AML-193 (cell line): ENCODE measurements around the gene SHPK.

Experiments used
- DNase-seq, 2 experiments: peaks; one replicate each; lab custom pipeline; 2025; lab: John Stamatoyannopoulos, UW

SHPK gene

DNA sequence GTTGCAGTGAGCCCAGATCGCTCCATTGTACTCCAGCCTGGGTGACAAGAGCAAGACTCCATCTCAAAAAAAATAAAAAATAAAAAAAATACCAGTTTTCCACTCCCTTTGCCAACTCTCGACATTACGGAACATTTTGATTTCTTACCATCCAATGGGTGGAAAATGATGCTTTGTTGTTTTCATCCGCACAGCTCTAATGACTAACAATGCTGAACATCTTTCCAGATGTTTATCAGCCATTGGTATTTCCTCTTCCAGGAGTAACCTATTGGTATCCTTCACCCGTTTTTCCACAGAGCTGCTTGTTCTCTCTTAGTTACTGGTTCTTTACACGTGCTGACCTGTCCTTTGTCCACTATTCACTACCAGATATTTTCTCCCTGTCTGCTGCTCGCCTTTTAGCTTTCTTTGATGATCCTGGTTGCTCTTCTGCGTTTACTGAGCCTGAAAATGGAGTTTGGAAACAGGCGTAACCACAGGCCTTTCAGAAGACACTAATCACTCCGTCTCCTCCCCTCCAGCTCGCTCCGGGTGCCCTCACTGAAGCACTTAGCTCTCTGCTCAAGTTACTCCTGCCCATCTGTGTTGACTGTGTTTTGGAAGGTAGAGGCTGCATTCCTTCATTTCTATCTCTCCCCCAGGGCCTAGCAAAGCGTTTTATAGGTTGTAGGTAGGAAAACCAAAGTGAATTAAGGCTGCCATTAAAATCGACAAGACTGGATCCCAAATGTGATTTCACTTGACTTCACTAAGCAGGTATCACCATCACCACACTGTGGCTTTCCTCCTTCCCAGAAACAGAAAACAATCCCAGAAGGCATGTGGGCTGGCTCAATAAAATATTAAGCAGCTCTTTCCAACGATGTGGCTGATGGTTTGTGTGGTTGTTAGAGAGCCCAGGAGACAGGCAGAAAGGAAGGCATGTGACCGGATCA lies 8.9 kb downstream of the SHPK start:
- DNase-seq: no peak

DNA sequence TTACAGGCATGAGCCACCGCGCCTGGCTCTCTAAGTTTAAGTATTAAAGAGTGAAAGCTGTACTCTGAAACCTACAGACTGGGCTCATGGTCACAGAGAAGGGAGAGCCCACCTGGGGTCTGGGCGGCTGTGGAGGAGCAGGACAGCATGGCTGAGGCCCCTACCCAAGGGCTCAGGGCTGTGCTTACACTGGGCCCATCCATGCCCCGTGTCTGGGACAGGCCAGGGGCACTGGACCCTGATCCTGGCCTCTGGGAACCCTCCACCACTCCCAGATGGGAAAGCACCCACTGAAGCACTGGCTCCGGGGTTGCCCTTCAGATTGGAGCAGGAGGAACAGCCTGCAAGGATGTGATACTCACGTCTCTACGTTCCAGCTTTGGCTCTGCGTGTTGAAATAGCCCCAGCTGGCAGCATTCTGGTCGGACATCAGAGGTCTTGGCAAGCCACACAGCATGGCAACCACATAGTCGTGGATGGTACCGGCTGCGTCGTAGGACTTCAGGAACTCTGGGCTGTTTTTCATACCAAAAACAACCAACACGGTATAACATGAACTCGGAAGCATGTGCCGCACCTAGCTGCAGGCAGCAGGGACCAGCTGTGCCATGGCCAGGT lies 13.0 kb downstream of the SHPK start:
- no peak for DNase-seq

GRCh38 chr17:3621146-3621720 lies 14.8 kb downstream of the SHPK start:
- DNase-seq: no peak

DNA sequence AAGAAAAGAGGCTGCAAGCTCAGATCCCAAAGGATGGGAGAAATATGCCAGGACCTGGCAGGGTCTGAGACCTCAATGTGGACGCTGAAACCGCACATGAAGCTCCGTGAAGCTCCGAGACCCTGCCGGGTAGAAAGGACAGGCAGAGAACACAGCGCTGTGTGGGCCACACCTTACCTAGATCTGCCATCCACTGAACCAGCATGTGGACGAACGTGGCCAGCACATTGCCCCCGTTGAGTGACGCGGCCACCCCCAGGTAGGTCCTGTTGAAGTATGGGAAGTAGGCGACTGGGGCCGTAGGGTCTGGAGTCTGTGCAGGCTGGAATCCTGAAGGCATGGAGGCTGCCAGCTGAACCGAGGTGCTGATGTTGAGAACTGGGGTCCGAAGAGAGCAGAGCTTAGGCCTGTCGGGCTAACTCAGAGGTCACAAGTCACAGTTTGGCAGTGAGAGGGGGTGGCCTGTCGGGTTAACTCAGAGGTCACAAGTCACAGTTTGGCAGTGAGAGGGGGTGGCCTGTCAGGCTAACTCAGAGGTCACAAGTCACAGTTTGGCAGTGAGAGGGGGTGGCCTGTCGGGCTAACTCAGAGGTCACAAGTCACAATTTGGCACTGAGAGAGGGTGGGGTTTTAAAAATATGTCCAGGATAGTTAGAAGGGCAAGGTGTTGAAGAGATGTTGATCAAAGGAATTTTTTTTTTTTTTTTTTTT lies 20.7 kb downstream of the SHPK start:
- no peak for DNase-seq

DNA sequence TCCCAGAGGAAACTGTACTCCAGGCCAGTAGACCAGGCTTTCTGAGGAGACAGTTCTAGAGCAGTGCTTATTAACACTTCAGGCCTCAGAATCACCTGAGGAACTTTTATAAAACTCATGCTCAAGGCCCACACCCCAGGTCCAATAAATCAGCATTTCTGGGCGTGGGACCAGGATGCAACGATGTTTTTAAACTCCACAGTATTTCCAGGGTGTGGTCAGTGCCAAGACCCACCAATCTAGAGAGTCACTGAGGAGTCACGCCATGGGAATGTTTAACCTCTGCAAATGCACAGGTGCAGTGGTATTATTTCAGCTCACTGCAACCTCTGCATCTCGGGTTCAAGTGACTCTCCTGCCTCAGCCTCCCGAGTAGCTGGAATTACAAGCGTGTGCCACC lies 22.9 kb downstream of the SHPK start:
- no peak for DNase-seq

DNA sequence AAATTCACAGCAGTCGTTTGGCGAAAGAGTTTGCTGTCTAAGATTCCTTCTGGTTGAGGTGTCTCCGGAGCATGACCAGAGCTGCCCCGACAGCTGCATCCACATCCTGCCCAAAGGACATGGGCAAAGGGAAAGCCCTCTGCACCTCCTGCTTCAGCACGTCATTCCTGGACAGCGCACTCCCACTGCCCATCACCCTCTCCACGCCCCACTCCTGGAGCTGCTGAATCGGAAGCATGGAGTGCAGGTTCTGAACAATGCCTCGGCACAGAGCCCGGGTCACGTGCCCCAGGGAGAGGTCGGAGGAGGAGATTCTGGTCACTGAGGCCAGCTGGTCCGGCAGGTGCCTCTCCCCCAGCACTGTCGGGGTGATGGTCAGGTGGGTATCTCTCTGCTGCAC lies 25.5 kb downstream of the SHPK start:
- no peak for DNase-seq

- no peak for DNase-seq
Measured at GRCh38 chr17:3609689-3610088, 26.4 kb downstream of the SHPK start.

DNA sequence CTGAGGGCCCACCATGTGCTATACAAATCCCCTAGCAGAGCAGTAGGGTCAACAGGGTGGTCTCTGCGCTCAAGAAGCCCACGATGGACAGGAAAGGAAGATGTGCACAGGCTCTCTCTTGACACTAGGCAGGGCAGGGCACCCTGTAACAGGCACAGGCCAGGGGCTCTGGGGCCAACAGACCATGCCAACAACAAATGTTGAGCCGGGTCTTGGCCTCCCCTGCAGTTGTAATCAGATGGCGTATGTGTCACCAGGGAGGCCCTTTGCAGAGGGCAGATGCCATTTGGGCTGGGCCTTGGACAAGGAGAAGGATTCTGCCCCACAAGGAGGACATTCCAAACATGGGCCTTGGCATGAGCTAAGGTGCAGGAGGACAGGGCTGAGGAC lies 32.2 kb downstream of the SHPK start:
- DNase-seq: no peak

DNA sequence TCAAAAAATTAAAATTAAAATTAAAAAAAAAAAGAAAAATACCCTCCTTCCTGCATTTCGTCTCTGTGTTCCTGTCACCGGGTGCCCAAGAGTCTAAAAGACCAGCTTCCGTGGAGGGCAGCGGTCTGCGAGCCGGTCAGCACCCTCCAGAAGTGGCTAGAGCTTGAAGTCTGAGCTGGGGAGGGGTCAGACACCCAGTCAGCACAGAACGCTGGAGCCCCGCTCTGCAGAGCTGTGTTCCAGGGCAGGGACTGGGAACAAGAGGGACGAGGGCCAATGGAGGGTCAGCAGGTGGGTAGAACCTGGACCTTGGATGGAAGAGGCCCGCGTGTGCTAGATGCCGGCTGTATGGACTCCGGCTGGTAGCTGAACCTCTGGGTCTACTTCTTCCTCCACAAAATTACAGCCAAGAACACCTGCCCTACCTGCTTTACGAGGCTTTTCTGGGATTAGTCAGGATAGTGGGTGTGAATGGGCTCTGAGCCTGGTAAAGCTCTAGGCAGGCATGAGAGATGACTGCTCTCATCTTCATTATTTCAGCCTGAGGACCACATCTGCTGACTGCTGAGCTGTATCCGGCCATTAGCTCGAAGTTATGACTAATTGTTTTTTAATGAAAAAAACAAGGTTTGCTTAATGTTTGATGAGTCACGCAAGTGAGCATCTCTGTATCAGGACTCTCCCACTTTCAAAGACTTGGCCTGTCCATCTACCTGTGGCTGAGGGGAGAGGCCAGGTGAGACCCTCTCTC lies 32.8 kb downstream of the SHPK start:
- DNase-seq: no peak

GRCh38 chr17:3602499-3602898 lies 33.6 kb downstream of the SHPK start:
- peak; percentile 18 to 19 for DNase-seq

- no peak for DNase-seq
Measured at GRCh38 chr17:3600529-3601205, 35.4 kb downstream of the SHPK start.

DNA sequence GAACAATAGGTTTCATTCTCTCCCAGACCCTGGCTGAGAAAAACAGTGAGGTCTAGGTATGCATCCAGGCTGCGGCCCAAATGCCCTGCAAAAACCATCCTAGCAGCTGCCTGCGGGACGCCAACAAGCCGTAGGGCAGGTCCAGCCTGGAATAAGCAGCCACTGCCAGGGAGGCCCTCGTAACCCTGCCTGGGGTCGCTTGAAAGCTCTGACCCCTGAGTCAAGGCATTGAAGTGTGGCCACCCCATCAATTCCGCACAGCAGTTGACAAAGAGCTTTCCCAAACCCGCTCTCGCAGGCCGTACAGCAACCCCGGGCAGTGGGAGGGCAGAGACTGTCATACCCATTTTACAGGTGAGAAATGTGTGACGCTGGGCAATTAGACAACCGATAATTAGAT lies 38.0 kb downstream of the SHPK start:
- DNase-seq: no peak

DNA sequence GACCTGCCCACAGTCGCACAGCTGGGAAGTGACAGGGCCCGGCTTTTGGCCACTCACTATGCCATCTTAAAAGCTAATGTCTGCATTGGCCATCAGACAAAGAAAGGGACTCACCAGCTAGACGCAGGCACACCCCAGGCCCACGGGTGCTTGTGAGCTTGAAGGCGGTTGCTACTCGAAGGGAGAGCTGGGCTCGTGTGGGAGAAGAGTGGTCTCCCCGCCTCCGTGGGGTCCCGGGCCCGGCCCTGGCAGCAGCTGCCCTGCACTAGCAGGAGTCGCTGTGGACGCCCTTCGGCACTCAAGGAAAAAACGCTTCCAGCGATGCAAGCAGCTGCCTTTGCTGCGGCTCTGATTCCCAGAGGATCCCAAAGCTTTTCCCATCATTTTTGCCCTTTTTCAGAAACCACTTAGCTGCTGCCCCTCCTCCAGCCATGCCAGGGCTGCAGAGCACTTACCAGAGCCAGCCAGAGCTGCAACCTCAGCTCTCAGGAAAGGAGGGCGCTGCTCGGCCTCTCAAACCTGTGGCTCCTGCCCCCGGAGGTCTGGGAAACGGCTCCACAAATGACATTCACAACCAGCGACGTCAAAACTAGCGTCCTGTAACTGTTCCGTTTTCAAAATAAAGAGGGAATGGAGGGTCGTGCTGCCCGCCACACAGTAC lies 39.1 kb downstream of the SHPK start:
- DNase-seq: no peak

- DNase-seq: no peak
Measured at GRCh38 chr17:3594976-3595375, 41.1 kb downstream of the SHPK start.

- no peak for DNase-seq
Measured at GRCh38 chr17:3594051-3594800, 41.8 kb downstream of the SHPK start.

DNA sequence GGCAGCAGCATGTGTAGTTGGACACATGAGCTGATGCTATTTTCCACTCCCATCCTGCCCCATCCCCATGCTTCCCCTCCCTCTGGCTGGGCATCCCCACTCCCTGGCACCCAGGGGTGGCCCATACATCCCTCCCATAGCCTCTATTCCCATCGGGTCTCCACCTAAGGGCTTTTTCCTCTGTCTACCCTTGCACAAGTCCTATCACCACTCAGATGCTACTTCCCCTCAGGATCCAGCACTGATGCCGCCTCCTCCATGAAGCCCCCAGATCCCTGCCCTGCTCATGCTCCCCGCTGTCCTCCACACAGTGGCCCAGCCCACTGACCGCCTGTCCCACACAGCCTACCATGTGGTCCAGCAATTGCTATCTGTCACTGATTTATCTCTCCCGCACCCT lies 42.7 kb downstream of the SHPK start:
- no peak for DNase-seq

DNA sequence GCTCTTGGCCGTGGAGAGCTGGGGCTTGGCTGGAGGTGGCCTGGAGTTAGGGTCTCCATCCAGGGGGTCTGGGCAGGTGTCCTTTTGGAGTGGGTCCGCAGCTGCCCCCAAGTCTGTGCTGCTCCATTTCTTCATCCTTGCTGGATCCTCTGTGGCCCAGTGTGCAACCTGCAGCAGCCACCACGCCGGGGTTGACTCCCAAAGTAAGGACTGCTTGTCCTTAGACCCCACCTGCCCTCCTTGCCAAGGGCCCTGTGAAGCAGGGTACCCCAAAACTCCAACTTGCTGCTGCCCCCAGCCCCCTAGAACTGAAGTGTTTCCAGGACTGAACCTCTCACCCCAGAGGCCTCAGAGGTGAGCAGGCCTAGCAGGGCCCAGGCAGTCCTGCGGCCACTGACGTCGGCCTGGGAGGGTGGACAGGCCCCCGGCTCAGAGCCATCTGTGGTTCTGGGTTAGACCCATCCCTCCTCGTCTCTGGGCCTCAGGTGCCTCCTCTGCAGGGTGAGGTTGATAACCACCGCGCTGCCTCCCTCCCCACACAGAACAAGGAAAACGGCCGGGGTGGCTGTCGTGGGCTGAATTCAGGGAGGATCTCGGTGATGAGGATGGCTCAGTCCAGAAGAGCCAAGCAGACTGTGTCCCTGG lies 43.7 kb downstream of the SHPK start:
- no peak for DNase-seq

GRCh38 chr17:3590768-3591167 lies 45.3 kb downstream of the SHPK start:
- DNase-seq: no peak

GRCh38 chr17:3590231-3590630 lies 45.8 kb downstream of the SHPK start:
- no peak for DNase-seq
